Esophagus squamous epithelium (tissue), 5 donors: Measurements from ENCODE around the gene S100PBP. TPM values are rescaled to one million over a fixed set of nuclear protein-coding genes. Genes with fewer than 3 reads are reported as not detected.

Experiments
- DNase-seq: peaks from one replicate; lab custom pipeline; 2025; lab: John Stamatoyannopoulos, UW
- H3K27ac ChIP-seq, 4 donors: fragments of 200-600 bp; sonication (generic); one replicate each; pipeline ENCODE4 v1.5.1; 2016 to 2019; ENCODE audit warnings: mild to moderate bottlenecking in 1 of 4
- H3K27me3 ChIP-seq, 4 donors: fragments of 200-600 bp; sonication (generic); 1 replicate in 3 of 4; 2 replicates in 1 of 4; pipeline versions ENCODE4 v1.5.1 to v1.6.0; 2017 to 2021; ENCODE audit warnings: antibody characterized with exemption in 1 of 4
- H3K36me3 ChIP-seq, 3 donors: fragments of 200-600 bp; sonication (generic); one replicate each; pipeline ENCODE4 v1.5.1; 2016 to 2019
- H3K4me1 ChIP-seq, 3 donors: fragments of 200-600 bp; sonication (generic); one replicate each; pipeline ENCODE4 v1.5.1; 2017 to 2019
- H3K4me3 ChIP-seq, 4 donors: fragments of 200-600 bp; sonication (generic); 1 replicate in 3 of 4; 2 replicates in 1 of 4; pipeline ENCODE4 v1.5.1; 2016 to 2019; ENCODE audit warnings: mild to moderate bottlenecking in 2 of 4, moderate library complexity in 1 of 4
- H3K9me3 ChIP-seq, 3 donors: fragments of 200-600 bp; sonication (generic); one replicate each; pipeline ENCODE4 v1.5.1; 2016 to 2019
- POLR2A ChIP-seq, 4 donors: fragments of 450-650 bp; IDR thresholded peaks; one replicate each; pipeline ENCODE4 v1.6.1; 2017; ENCODE audit warnings: antibody characterized with exemption in 4 of 4, mild to moderate bottlenecking in 4 of 4, moderate library complexity in 3 of 4
- WGBS, 2 donors: methylation state at CpG; one replicate each; pipeline ENCODE4 v1.1.5; 2018; 5-methylcytosine and 5-hydroxymethylcytosine counted together
- intact Hi-C: fragments of 100-400 bp; cut with DNase I; formaldehyde crosslinking; loops from one replicate; pipeline ENCODE4 v1.15.0; 2022
- total RNA-seq, 4 donors: library from RNA; depleted of rRNA; stranded (reverse); fragments of >200 nt; gene quantifications; one replicate each; pipeline ENCODE4 v1.1.0, GENCODE V29; 2016
- TF ChIP-seq, protein P1 (sequence below), 6 experiments: fragments of 450-650 bp in 4 of 6; fragments of 200-600 bp in 2 of 6; sonication (generic) in 2 of 6; IDR thresholded peaks; one replicate each; pipeline ENCODE4 v1.5.1; 2016 to 2019; ENCODE audit warnings: antibody characterized with exemption in 6 of 6, mild to moderate bottlenecking in 4 of 6, moderate library complexity in 4 of 6
- donor health status: DM: yes; HTN: yes; CAD: no.

S100PBP gene
- total RNA-seq, 4 donors from 2014 or later = 6.5 to 20.0 (median 11.9) TPM

DNA sequence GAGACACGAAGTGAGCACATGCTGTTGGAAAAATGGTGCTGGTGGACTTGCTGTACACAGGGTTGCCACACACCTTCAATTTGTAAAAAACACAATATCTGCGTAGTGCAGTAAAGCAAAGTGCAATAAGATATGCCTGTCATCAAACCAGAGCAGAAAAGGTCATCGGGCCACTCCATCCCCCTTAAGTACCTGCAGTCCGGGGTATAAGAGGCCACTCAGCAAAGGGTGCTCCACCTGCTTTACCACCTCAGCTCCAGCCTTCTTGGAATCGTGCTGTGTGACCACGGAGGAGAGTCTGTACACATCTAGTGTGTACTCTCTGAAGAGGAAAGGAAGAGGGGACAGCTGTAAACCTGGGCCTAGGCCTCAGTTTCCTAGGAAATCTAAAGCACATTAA lies 11.2 kb upstream of the S100PBP start:
- Histone ChIP-seq H3K4me3 (no peak overlapping the region), H3K9me3 (no peaks in the 10 kb centered on the region), H3K27me3 (no peaks in the 10 kb centered on the region), H3K4me1 (no peaks in the 10 kb centered on the region), H3K36me3 (peaks cover 0 to 95% (median 6%) of the 10 kb centered on the region in 3 donors), H3K27ac (no peak overlapping the region)
- intact Hi-C loops = no loop called here
- 88 to 91% methylated on average over 6 of the region's 6 CpGs for WGBS, 2 donors
- DNase-seq = no peak
- TF ChIP-seq, protein P1, sequence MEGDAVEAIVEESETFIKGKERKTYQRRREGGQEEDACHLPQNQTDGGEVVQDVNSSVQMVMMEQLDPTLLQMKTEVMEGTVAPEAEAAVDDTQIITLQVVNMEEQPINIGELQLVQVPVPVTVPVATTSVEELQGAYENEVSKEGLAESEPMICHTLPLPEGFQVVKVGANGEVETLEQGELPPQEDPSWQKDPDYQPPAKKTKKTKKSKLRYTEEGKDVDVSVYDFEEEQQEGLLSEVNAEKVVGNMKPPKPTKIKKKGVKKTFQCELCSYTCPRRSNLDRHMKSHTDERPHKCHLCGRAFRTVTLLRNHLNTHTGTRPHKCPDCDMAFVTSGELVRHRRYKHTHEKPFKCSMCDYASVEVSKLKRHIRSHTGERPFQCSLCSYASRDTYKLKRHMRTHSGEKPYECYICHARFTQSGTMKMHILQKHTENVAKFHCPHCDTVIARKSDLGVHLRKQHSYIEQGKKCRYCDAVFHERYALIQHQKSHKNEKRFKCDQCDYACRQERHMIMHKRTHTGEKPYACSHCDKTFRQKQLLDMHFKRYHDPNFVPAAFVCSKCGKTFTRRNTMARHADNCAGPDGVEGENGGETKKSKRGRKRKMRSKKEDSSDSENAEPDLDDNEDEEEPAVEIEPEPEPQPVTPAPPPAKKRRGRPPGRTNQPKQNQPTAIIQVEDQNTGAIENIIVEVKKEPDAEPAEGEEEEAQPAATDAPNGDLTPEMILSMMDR (IDR thresholded peaks at IDR 0.05) = no peak
- TF ChIP-seq POLR2A (IDR thresholded peaks at IDR 0.05) = no peak

DNA sequence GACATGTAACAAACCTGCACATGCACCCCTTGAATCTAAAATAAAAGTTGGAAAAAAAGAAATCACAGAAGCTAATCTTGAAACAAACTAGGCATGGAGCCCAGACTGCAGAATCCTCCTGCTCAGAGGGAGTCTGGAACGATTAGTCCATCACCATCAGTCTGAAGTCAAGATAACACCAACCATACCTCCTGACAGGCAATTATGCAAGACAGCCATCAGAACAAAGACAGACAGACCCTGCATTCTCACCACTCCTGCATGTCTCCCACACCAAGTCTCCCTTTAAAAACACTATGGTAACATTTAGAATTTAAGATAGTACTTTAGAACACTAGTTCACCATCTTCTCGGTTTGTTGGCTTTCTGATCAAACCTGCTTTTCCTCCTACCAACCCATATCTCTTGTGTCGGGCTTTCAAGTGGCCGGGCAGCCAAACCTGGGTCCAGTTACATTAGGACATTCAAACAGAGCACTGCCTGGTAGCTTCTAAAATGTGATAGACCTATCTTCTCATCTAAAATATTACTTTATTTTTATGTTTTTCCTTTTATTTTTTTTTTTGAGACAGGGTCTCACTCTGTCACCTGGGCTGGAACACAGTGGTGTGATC lies 10.4 kb upstream of the S100PBP start:
- no peak for DNase-seq
- Histone ChIP-seq H3K27ac (no peak overlapping the region), H3K27me3 (no peaks in the 10 kb centered on the region), H3K36me3 (peaks cover 0 to 97% (median 6%) of the 10 kb centered on the region in 3 donors), H3K4me1 (no peaks in the 10 kb centered on the region), H3K9me3 (no peaks in the 10 kb centered on the region), H3K4me3 (no peak overlapping the region)
- intact Hi-C loops = no loop called here
- TF ChIP-seq POLR2A (IDR thresholded peaks at IDR 0.05) = no peak
- TF ChIP-seq, protein P1 (IDR thresholded peaks at IDR 0.05) = no peak
- 86 to 88% methylated on average over 4 of the region's 4 CpGs for WGBS, 2 donors

DNA sequence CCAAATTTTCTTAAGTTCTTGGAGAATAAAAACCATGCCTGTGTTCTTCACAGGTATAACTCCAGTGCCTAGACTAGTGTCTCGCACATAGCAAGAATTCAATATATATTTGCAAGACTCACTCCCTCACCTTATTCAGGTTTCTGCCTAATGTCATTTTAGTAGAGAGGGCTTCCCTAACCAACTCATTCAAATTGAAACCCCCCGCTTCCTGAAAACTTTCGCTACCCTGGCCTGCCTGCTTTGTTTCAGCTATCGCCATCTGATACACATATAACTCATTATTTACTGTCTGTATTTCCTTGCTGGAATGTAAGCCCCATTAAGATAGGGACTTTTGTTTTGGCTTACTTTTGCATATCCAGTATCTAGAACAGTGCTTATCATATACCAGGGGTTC lies 8.9 kb upstream of the S100PBP start:
- TF ChIP-seq POLR2A (IDR thresholded peaks at IDR 0.05) = no peak
- TF ChIP-seq, protein P1 (IDR thresholded peaks at IDR 0.05) = no peak
- Histone ChIP-seq H3K27ac (no peak overlapping the region), H3K4me1 (no peaks in the 10 kb centered on the region), H3K4me3 (no peak overlapping the region), H3K9me3 (no peaks in the 10 kb centered on the region), H3K36me3 (peaks cover 0 to 82% (median 6%) of the 10 kb centered on the region in 3 donors), H3K27me3 (no peaks in the 10 kb centered on the region)
- 85 to 95% methylated on average over 4 of the region's 4 CpGs for WGBS, 2 donors
- DNase-seq = no peak
- intact Hi-C loops = no loop called here

DNA sequence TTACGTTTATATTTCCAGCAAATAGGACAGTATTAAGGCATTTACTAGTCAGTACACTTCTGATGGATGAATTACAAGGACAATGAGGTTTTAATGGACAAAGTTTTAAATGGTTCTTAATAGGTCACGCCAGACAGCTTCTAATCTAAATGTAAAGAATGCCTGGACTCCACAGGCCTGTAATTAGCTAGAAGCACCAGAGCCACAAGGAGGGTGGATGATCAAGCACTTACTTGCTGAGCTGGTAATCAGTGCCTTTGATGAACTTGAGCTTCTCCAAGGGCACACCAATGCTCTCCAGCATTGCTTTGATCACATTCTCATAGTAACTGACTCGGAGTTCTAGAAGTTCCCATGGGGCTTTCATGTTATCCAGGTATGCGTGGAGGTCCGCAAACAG lies 7.1 kb upstream of the S100PBP start:
- WGBS, 2 donors = 77 to 88% methylated on average over 5 of the region's 5 CpGs
- intact Hi-C loops = no loop called here
- no peaks in the 10 kb centered on the region for H3K9me3 ChIP-seq
- H3K36me3 ChIP-seq = peaks cover 0 to 67% (median 6%) of the 10 kb centered on the region in 3 donors
- DNase-seq = no peak
- no peaks in the 10 kb centered on the region for H3K27me3 ChIP-seq
- H3K4me3 ChIP-seq = no peak overlapping the region
- H3K4me1 ChIP-seq = peaks cover under 1 to 16% (median 13%) of the 10 kb centered on the region in 3 donors
- TF ChIP-seq, protein P1 (IDR thresholded peaks at IDR 0.05) = no peak
- no peak for TF ChIP-seq POLR2A (IDR thresholded peaks at IDR 0.05)
- no peak overlapping the region for H3K27ac ChIP-seq

DNA sequence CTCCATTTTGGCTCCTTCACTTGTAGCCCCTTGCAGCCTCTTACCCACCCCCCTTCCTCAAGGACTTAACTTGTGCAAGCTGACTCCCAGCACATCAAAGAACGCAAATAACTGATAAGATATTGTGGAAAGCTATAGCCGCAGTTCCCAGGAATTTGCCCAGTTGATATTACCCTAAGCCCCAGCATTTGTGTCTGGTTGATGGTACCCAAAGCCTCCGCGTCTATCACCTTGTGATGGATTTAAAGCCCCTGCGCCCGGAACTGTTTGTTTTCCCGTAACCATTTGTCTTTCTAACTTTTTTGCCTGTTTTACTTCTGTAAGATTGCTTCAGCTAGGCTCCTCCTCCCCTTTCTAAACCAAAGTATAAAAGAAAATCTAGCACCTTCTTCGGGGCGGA lies 6.2 kb upstream of the S100PBP start:
- H3K36me3 ChIP-seq = peaks cover 0 to 58% (median 6%) of the 10 kb centered on the region in 3 donors

More for the DNA sequence above, 6.2 kb upstream of the S100PBP start:
- H3K4me3 ChIP-seq = no peak overlapping the region
- no peak overlapping the region for H3K27ac ChIP-seq
- no peaks in the 10 kb centered on the region for H3K27me3 ChIP-seq
- intact Hi-C loops = no loop called here
- DNase-seq = no peak
- peaks cover 8 to 26% (median 21%) of the 10 kb centered on the region in 3 donors for H3K4me1 ChIP-seq
- no peaks in the 10 kb centered on the region for H3K9me3 ChIP-seq
- WGBS, 2 donors = 82 to 84% methylated on average over 9 of the region's 9 CpGs
- TF ChIP-seq POLR2A (IDR thresholded peaks at IDR 0.05) = no peak
- TF ChIP-seq, protein P1 (IDR thresholded peaks at IDR 0.05) = no peak
